ENCODE data around the gene PLCL2.

Gene PLCL2

GRCh38 chr3:16865335-16865734 lies 19.4 kb upstream of the PLCL2 start:
- no peak for DNase-seq (ENCODE audit: low spot score)

GRCh38 chr3:16866571-16866970 lies 18.2 kb upstream of the PLCL2 start:
- no peak for DNase-seq (ENCODE audit: low spot score)

- DNase-seq (ENCODE audit: low spot score): no peak
Observed at GRCh38 chr3:16868513-16868912, 16.2 kb upstream of the PLCL2 start.

GRCh38 chr3:16869261-16870005 lies 15.3 kb upstream of the PLCL2 start:
- no peak for DNase-seq (ENCODE audit: low spot score)

- DNase-seq (ENCODE audit: low spot score): no peak
Observed at GRCh38 chr3:16871915-16872842, 12.6 kb upstream of the PLCL2 start.

GRCh38 chr3:16873872-16874271 lies 10.9 kb upstream of the PLCL2 start:
- DNase-seq (ENCODE audit: low spot score): no peak

- no peak for DNase-seq (ENCODE audit: low spot score)
Observed at GRCh38 chr3:16875876-16876550, 8.7 kb upstream of the PLCL2 start.

- DNase-seq (ENCODE audit: low spot score): no peak
Observed at GRCh38 chr3:16877505-16877904, 7.2 kb upstream of the PLCL2 start.

- DNase-seq (ENCODE audit: low spot score): no peak
Observed at GRCh38 chr3:16877911-16878310, 6.8 kb upstream of the PLCL2 start.

- DNase-seq (ENCODE audit: low spot score): no peak
Observed at GRCh38 chr3:16881896-16882630, 2.7 kb upstream of the PLCL2 start.

GRCh38 chr3:16883057-16883722 lies 1.6 kb upstream of the PLCL2 start:
- no peak for DNase-seq (ENCODE audit: low spot score)

GRCh38 chr3:16883723-16884083 lies 1.1 kb upstream of the PLCL2 start:
- no peak for DNase-seq (ENCODE audit: low spot score)

GRCh38 chr3:16884084-16884747 lies 539 bp upstream of the PLCL2 start:
- DNase-seq (ENCODE audit: low spot score): peak; percentile 92

- DNase-seq (ENCODE audit: low spot score): no peak
Observed at GRCh38 chr3:16885593-16886302, 993 bp downstream of the PLCL2 start.

- no peak for DNase-seq (ENCODE audit: low spot score)
Observed at GRCh38 chr3:16886303-16886683, 1.5 kb downstream of the PLCL2 start.

- no peak for DNase-seq (ENCODE audit: low spot score)
Observed at GRCh38 chr3:16887130-16887529, 2.4 kb downstream of the PLCL2 start.

- DNase-seq (ENCODE audit: low spot score): no peak
Observed at GRCh38 chr3:16888356-16888755, 3.6 kb downstream of the PLCL2 start.

- DNase-seq (ENCODE audit: low spot score): no peak
Observed at GRCh38 chr3:16888785-16889607, 4.2 kb downstream of the PLCL2 start.

GRCh38 chr3:16890597-16891333 lies 6.0 kb downstream of the PLCL2 start:
- no peak for DNase-seq (ENCODE audit: low spot score)

Measured in D341Med (cell line).